ENCODE measurements around the gene PTPRG.

- TF ChIP-seq, protein P1, sequence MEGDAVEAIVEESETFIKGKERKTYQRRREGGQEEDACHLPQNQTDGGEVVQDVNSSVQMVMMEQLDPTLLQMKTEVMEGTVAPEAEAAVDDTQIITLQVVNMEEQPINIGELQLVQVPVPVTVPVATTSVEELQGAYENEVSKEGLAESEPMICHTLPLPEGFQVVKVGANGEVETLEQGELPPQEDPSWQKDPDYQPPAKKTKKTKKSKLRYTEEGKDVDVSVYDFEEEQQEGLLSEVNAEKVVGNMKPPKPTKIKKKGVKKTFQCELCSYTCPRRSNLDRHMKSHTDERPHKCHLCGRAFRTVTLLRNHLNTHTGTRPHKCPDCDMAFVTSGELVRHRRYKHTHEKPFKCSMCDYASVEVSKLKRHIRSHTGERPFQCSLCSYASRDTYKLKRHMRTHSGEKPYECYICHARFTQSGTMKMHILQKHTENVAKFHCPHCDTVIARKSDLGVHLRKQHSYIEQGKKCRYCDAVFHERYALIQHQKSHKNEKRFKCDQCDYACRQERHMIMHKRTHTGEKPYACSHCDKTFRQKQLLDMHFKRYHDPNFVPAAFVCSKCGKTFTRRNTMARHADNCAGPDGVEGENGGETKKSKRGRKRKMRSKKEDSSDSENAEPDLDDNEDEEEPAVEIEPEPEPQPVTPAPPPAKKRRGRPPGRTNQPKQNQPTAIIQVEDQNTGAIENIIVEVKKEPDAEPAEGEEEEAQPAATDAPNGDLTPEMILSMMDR (IDR thresholded peaks at IDR 0.05; ENCODE audit: poor library complexity): no peak
- no peak for TF ChIP-seq EZH2 (IDR thresholded peaks at IDR 0.05; ENCODE audit: borderline replicate concordance)
Measured at GRCh38 chr3:62178032-62178431, 616.7 kb downstream of the PTPRG start.
